HG02642 (cell line): Measurements from ENCODE around the gene DCDC2B.
"Not testable (repeated sequence)": the region's sequence is repeated elsewhere in the genome, so short reads cannot be mapped to it uniquely, and the experiment has no call there.

Experiments
- ATAC-seq: cut with Tn5 transposase; IDR thresholded peaks from one replicate; pipeline ENCODE4 v1.9.1; 2021; ENCODE audit warnings: mild to moderate bottlenecking; ENCODE audit not compliant: unreplicated experiment, poor library complexity

The DCDC2B gene

DNA sequence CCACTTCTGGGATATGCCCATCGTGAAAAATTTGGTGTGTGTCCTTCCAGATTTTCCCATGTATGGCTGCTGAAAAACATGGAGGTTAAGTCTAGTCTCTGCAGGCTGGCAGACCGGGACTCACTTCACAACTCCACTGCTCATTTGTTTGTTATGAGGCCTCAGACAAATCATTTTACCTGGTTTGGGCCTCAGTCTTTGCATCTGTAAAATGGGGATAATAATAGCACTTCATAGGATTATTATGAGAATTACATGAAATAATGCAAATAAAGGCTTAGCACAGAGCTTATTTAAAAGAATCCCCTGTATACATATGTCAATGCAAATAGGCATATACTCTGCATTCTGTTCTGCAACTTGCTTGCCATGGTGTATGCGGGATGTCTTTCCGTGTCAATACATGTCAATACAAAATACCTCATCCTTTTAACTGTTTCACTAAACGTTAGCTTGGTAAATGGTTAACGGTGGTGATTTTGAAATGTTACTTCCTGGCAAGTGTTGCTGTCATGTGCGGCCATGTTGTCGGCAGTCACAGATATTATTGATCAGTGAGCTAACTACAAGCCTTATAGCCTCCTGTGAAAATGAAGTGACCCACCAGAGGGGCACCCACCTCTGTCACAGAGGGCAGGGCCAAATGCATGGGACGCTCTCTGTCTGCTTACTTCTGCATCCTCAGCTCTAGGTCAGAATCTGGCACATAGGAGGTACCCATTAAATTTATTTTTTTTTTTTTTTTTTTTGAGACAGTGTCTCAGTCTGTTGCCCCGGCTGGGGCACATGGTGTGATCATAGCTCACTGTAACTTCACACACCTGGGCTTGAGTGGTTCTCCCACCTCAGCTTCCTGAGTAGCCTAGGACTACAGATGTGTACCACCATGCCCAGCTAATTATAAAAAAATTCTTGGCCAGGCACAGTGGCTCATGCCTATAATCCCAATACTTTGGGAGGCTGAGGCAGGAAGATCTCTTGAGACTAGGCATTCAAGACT is 46.5 kb downstream of the DCDC2B start:
- no peak for ATAC-seq

DNA sequence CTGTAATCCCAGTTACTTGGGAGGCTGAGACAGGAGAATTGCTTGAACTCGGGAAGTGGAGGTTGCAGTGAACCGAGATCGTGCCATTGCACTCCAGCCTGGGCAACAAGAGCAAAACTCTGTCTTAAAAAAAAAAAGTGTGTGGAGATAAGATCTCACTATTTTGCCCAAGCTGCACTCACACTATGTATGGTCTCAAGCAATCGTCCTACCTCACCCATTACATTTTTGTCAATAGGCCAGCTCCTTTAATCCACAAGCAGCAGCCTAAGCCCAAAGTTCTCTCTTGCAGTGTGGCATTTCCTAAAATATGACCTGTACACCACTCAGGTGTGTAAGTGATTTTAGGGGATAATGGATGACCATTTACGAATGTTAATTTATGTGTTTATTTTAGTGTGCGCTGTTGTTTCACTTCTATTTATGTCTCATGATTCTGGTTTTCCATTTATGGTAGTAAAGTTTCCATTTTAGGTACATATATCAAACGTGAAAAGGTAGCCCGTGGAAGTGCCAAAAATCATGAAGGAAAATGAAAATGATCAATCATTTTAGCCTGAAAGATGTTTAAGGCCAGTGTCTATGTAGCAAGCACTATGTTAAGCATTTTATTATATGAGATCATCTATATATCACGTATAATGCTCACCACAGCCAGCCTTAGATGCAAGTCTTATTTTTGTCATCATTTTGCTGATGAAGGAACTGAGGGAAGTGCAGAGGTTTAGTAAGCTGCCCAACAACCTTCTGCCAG is 47.8 kb downstream of the DCDC2B start:
- no peak for ATAC-seq

- no peak for ATAC-seq
Observed at GRCh38 chr1:32257227-32257508, 48.3 kb downstream of the DCDC2B start.

DNA sequence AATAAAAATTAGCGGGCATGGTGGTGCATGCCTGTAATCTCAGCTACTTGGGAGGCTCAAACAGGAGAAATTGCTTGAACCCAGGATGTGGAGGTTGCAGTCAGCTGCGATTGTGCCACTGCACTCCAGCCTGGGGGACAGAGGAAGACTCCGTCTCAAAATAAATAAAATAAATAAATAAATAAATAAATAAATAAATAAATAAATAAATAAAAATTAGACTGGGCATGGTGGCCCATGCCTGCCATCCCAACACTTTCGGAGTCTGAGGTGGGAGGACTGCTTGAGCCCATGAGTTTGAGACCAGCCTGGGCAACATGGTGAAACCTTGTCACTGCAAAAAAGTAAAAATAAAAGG is 54.3 kb downstream of the DCDC2B start:
- not testable (repeated sequence) for ATAC-seq

- no peak for ATAC-seq
Observed at GRCh38 chr1:32263744-32264143, 54.9 kb downstream of the DCDC2B start.
